IMR-90 (cell line): ENCODE data around the gene ACTR1A.
"Not testable (repeated sequence)": the region's sequence is repeated elsewhere in the genome, so short reads cannot be mapped to it uniquely, and the experiment has no call there.

Source experiments
- BHLHE40 ChIP-seq: fragments of 150-350 bp; IDR thresholded peaks from 2 replicates; pipeline ENCODE4 v1.6.1; 2016; ENCODE audit warnings: mild to moderate bottlenecking, low read depth, low read length
- CEBPB ChIP-seq: IDR thresholded peaks from 2 replicates; pipeline ENCODE4 v1.6.1; 2012; ENCODE audit warnings: low read depth, low read length, improper control_type of control experiment
- CHD1 ChIP-seq: IDR thresholded peaks from 2 replicates; pipeline ENCODE4 v1.6.1; 2012; ENCODE audit warnings: low read depth, low read length, improper control_type of control experiment
- FOS ChIP-seq: fragments of 150-350 bp; IDR thresholded peaks from 2 replicates; pipeline ENCODE4 v1.6.1; 2016; ENCODE audit warnings: low read depth, low read length
- MAFK ChIP-seq: IDR thresholded peaks from 2 replicates; pipeline ENCODE4 v1.6.1; 2012; ENCODE audit warnings: low read depth, low read length, improper control_type of control experiment
- MAZ ChIP-seq: IDR thresholded peaks from 2 replicates; pipeline ENCODE4 v1.6.1; 2012; ENCODE audit warnings: low read depth, mild to moderate bottlenecking, low read length, improper control_type of control experiment, moderate library complexity, borderline replicate concordance
- POLR2A ChIP-seq: IDR thresholded peaks from 2 replicates; pipeline ENCODE4 v1.6.1; 2012; ENCODE audit warnings: mild to moderate bottlenecking, low read depth, low read length
- RAD21 ChIP-seq: IDR thresholded peaks from 2 replicates; pipeline ENCODE4 v1.6.1; 2012; ENCODE audit warnings: low read length, improper control_type of control experiment
- RCOR1 ChIP-seq: IDR thresholded peaks from 2 replicates; pipeline ENCODE4 v1.6.1; 2012; ENCODE audit warnings: mild to moderate bottlenecking, low read length, improper control_type of control experiment; ENCODE audit not compliant: insufficient replicate concordance
- RFX5 ChIP-seq: IDR thresholded peaks from 2 replicates; pipeline ENCODE4 v1.8.0; 2012; ENCODE audit warnings: low read depth, mild to moderate bottlenecking, low read length, moderate library complexity
- SMC3 ChIP-seq: fragments of 150-350 bp; IDR thresholded peaks from 2 replicates; pipeline ENCODE4 v1.6.1; 2016; ENCODE audit warnings: low read depth, mild to moderate bottlenecking, antibody characterized with exemption, low read length, moderate library complexity
- USF2 ChIP-seq: fragments of 150-350 bp; IDR thresholded peaks from 2 replicates; pipeline ENCODE4 v1.6.1; 2017; ENCODE audit warnings: mild to moderate bottlenecking, antibody characterized with exemption, low read length, low read depth
- TF ChIP-seq, protein P1 (sequence below): conservative IDR thresholded peaks from 2 replicates; pipeline ENCODE4 v1.5.1; 2012; ENCODE audit warnings: mild to moderate bottlenecking, low read depth, low read length, improper control_type of control experiment
- TF ChIP-seq, protein P2 (sequence below): fragments of 150-350 bp; IDR thresholded peaks from 2 replicates; pipeline ENCODE4 v1.6.1; 2016; ENCODE audit warnings: low read depth, mild to moderate bottlenecking, low read length, moderate library complexity, borderline replicate concordance

DNA sequence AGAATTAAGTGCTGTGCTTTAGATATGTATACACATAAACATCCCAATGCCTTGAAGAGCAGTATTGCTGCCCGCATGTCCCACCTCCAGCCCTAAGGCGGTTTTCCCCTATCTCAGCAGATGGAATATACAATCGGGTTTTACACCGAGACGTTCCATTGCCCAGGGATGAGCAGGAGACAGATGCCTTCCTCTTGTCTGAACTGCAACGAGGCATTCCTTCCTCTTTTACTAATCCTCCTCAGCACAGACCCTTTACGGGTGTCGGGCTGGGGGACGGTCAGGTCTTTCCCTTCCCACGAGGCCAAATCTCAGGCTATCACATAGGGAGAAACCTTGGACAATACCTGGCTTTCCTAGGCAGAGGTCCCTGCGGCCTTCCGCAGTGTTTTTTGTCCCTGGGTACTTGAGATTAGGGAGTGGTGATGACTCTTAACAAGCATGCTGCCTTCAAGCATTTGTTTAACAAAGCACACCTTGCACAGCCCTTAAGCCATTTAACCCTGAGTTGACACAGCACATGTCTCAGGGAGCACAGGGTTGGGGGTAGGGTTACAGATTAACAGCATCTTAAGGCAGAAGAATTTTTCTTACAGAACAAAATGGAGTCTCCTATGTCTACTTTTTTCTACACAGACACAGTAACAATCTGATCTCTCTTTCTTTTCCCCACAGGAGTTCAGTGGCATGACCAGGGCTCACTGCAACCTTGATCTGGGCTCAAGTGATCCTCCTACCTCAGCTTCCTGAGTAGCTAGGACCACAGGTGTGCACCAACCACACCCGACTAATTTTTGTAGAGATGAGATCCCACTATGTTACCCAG is 47.6 kb downstream of the ACTR1A start:
- TF ChIP-seq, protein P1, sequence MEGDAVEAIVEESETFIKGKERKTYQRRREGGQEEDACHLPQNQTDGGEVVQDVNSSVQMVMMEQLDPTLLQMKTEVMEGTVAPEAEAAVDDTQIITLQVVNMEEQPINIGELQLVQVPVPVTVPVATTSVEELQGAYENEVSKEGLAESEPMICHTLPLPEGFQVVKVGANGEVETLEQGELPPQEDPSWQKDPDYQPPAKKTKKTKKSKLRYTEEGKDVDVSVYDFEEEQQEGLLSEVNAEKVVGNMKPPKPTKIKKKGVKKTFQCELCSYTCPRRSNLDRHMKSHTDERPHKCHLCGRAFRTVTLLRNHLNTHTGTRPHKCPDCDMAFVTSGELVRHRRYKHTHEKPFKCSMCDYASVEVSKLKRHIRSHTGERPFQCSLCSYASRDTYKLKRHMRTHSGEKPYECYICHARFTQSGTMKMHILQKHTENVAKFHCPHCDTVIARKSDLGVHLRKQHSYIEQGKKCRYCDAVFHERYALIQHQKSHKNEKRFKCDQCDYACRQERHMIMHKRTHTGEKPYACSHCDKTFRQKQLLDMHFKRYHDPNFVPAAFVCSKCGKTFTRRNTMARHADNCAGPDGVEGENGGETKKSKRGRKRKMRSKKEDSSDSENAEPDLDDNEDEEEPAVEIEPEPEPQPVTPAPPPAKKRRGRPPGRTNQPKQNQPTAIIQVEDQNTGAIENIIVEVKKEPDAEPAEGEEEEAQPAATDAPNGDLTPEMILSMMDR = not testable (repeated sequence)
- not testable (repeated sequence) for TF ChIP-seq FOS, POLR2A, CHD1, MAZ, SMC3, CEBPB, RAD21, MAFK, USF2, RCOR1, RFX5, BHLHE40
- TF ChIP-seq, protein P2, sequence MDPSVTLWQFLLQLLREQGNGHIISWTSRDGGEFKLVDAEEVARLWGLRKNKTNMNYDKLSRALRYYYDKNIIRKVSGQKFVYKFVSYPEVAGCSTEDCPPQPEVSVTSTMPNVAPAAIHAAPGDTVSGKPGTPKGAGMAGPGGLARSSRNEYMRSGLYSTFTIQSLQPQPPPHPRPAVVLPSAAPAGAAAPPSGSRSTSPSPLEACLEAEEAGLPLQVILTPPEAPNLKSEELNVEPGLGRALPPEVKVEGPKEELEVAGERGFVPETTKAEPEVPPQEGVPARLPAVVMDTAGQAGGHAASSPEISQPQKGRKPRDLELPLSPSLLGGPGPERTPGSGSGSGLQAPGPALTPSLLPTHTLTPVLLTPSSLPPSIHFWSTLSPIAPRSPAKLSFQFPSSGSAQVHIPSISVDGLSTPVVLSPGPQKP = not testable (repeated sequence)
